ENCODE data around the gene RAB28. TPM values are rescaled to one million over a fixed set of nuclear protein-coding genes. Genes with fewer than 3 reads are reported as not detected.

The RAB28 gene
- total and polyA plus RNA-seq, 2 experiments from 2014 or later: 15.3 to 23.9 TPM

GRCh38 chr4:13524504-13525243 lies 40.5 kb upstream of the RAB28 start:
- ATAC-seq: peak; percentile 11

GRCh38 chr4:13523591-13524503 lies 39.7 kb upstream of the RAB28 start:
- H3K4me1 ChIP-seq (ENCODE audit: insufficient read depth): peaks cover 69% of the 10 kb centered on the region
- peaks cover 4% of the 10 kb centered on the region; the same call in 1 of the 2 replicates for H4K20me1 ChIP-seq (replicated peaks; ENCODE audit: insufficient read depth)
- H3K4me2 ChIP-seq: peak overlapping the region; percentile 79
- Mint-ChIP-seq H3K4me1 (peaks cover 30% of the 10 kb centered on the region), H3K27me3 (ENCODE audit: insufficient read depth, low read depth, poor library complexity) (peaks cover 67% of the 10 kb centered on the region), H3K27ac (no peak overlapping the region), H3K36me3 (ENCODE audit: low read depth) (peaks cover 20% of the 10 kb centered on the region), H3K4me3 (no peak overlapping the region; the same call in 2 of the 3 replicates), H3K9me3 (peaks cover 18% of the 10 kb centered on the region)
- DNase-seq (ENCODE audit: low spot score): peak; percentile 71
- H3K79me2 ChIP-seq (replicated peaks; ENCODE audit: insufficient read depth): no peaks in the 10 kb centered on the region
- H3K9me2 ChIP-seq (ENCODE audit: insufficient read depth): no peaks in the 10 kb centered on the region
- no peak; the same call in 2 of the 3 replicates for ATAC-seq
- H3K27ac ChIP-seq (ENCODE audit: low read depth): no peak overlapping the region
- H3K36me3 ChIP-seq (ENCODE audit: insufficient read depth): no peaks in the 10 kb centered on the region
- H2AFZ ChIP-seq: peak overlapping the region; percentile 91; the same call in 1 of the 2 replicates
- H3K4me3 ChIP-seq: peak overlapping the region; percentile 48
- H3K27me3 ChIP-seq (ENCODE audit: insufficient read depth): peaks cover 94% of the 10 kb centered on the region
- peaks cover 20% of the 10 kb centered on the region for H3F3A ChIP-seq (replicated peaks; ENCODE audit: low read depth)
- no peak for TF ChIP-seq REST (IDR thresholded peaks at IDR 0.05; ENCODE audit: unreplicated experiment)
- no peak for TF ChIP-seq CREB1 (CRISPR knock-in tag; IDR thresholded peaks at IDR 0.05; ENCODE audit: low read depth)
- peak; percentile 95 for TF ChIP-seq EZH2 (IDR thresholded peaks at IDR 0.05; ENCODE audit: low read depth, unreplicated experiment)
- no peak for TF ChIP-seq ETS1 (IDR thresholded peaks at IDR 0.05)
- TF ChIP-seq EZH2phosphoT487 (IDR thresholded peaks at IDR 0.05; ENCODE audit: unreplicated experiment): peak; percentile 65
- TF ChIP-seq ZNF114 (CRISPR knock-in tag; IDR thresholded peaks at IDR 0.05): no peak
- no peak for TF ChIP-seq NANOG (IDR thresholded peaks at IDR 0.05; ENCODE audit: borderline replicate concordance)

More at GRCh38 chr4:13524504-13525243, 40.5 kb upstream of the RAB28 start:
- Mint-ChIP-seq H3K27me3 (ENCODE audit: insufficient read depth, low read depth, poor library complexity) (peaks cover 75% of the 10 kb centered on the region), H3K36me3 (ENCODE audit: low read depth) (peaks cover 20% of the 10 kb centered on the region), H3K9me3 (peaks cover 18% of the 10 kb centered on the region), H3K4me3 (no peak overlapping the region), H3K27ac (no peak overlapping the region), H3K4me1 (peaks cover 30% of the 10 kb centered on the region)
- peaks cover 69% of the 10 kb centered on the region for H3K4me1 ChIP-seq (ENCODE audit: insufficient read depth)
- no peaks in the 10 kb centered on the region for H3K36me3 ChIP-seq (ENCODE audit: insufficient read depth)
- peaks cover 26% of the 10 kb centered on the region for H3F3A ChIP-seq (replicated peaks; ENCODE audit: low read depth)
- H4K20me1 ChIP-seq (replicated peaks; ENCODE audit: insufficient read depth): peaks cover 4% of the 10 kb centered on the region; the same call in 1 of the 2 replicates
- peak; percentile 77 for DNase-seq (ENCODE audit: low spot score)
- no peaks in the 10 kb centered on the region for H3K79me2 ChIP-seq (replicated peaks; ENCODE audit: insufficient read depth)
- H2AFZ ChIP-seq: no peak overlapping the region
- peaks cover 100% of the 10 kb centered on the region for H3K27me3 ChIP-seq (ENCODE audit: insufficient read depth)
- H3K27ac ChIP-seq (ENCODE audit: low read depth): no peak overlapping the region
- H3K9me2 ChIP-seq (ENCODE audit: insufficient read depth): no peaks in the 10 kb centered on the region
- peak overlapping the region; percentile 69 for H3K4me2 ChIP-seq
- TF ChIP-seq EZH2phosphoT487 (IDR thresholded peaks at IDR 0.05; ENCODE audit: unreplicated experiment) (peak; percentile 77), EZH2 (IDR thresholded peaks at IDR 0.05; ENCODE audit: low read depth, unreplicated experiment) (peak; percentile 63), ETS1 (IDR thresholded peaks at IDR 0.05) (no peak)
- H3K4me3 ChIP-seq: peak overlapping the region; percentile 48
